GM19452 (cell line): Measurements from ENCODE around the gene CSAG1.
"Not testable (repeated sequence)": the region's sequence is repeated elsewhere in the genome, so short reads cannot be mapped to it uniquely, and the experiment has no call there.

Experiments
- ATAC-seq: cut with Tn5 transposase; IDR thresholded peaks from one replicate; pipeline ENCODE4 v1.9.1; 2021; ENCODE audit not compliant: unreplicated experiment

CSAG1 gene, protein sequence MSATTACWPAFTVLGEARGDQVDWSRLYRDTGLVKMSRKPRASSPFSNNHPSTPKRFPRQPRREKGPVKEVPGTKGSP

DNA sequence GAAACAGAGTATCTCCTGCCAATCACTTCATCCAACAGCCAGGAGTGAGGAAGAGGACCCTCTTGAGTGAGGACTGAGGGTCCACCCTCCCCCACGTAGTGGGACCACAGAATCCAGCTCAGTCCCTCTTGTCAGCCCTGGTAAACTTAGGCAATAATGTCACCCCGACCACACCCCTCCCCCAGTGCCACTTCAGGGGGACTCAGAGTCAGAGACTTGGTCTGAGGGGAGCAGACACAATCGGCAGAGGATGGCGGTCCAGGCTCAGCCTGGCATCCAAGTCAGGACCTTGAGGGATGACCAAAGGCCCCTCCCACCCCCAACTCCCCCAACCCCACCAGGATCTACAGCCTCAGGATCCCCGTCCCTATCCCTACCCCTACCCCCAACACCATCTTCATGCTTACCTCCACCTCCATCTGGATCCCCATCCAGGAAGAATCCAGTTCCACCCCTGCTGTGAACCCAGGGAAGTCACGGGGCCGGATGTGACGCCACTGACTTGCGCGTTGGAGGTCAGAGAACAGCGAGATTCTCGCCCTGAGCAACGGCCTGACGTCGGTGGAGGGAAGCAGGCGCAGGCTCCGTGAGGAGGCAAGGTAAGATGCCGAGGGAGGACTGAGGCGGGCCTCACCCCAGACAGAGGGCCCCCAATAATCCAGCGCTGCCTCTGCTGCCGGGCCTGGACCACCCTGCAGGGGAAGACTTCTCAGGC is at the start of gene CSAG1, which contains the start of gene MAGEA12:
Gene CSAG1, minus strand, starts transcription at position 461 of the 715 bp plus-strand sequence. CDS start 1,261 bp downstream, outside the sequence.
Gene MAGEA12, plus strand, starts transcription at position 497 of the 715 bp plus-strand sequence. CDS start 2,405 bp downstream, outside the sequence.
- no peak for ATAC-seq

DNA sequence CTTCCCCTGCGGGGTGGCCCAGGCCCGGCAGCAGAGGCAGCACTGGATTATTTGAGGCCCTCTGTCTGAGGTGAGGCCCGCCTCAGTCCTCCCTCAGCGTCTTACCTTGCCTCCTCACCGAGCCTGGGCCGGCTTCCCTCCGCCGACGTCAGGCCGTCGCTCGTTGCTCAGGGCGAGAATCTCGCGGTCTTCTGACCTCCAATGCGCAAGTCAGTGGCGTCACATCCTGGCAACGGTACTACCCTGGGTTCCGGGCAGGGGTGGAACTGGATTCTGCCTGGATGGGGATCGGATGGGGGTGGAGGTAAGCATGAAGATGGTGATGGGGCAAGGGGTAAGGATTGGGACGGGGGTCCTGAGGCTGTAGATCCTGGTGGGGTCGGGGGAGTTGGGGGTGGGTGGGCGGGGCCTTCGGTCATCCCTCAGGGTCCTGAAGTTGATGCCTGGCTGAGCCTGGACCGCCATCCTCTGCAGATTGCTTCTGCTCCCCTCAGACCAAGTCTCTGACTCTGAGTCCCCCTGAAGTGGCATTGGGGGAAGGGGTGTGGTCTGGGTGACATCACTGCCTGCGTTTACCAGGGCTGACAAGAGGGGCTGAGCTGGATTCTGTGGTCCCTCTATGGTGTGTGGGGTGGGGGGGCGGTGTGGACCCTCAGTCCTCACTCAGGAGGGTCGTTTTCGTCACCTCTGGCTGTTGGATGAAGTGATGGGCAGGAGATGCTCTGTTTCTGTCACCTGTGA is 36.2 kb upstream of the CSAG1 start, which contains the start of gene MAGEA6:
Gene MAGEA6, minus strand, starts transcription at position 141 of the 741 bp plus-strand sequence. CDS start 2,039 bp downstream, outside the sequence.
- ATAC-seq = not testable (repeated sequence)

DNA sequence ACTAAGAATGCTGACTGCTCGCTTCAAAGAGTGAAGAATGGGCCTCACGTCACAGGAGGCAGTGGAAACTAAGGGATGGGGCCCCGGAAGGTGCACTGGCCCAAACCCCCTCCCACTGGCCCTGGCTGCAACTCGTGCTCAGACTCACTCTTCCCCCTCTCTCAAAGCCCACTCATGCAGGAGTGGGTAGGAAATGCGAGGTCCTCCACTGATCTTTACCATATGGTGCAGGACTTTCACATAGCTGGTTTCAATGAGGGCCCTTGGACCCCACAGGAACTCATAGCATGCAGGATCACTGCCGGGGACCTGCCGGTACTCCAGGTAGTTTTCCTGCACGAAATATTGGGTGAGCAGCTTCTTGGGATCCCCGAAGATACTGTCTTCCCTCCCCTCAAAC is 33.0 kb upstream of the CSAG1 start:
- ATAC-seq = not testable (repeated sequence)

DNA sequence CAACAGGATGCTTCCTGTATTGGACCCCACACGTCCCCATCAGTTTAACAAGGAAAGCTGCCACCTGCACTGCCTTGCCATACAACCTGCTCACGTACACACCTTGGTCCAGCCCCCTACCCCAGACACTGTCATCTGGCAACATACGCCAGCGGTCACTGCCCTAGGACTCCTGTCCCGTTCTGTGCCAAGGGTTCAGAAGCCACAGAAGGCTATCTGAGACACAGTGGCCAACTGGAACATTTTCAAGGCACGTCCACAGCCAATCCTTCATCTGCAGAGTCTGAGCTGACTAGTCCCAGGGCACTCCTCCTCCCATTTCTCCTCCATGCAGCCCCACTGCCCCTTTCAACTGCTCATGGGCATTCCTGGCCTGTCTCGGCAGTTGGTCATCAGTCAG is 28.1 kb upstream of the CSAG1 start:
- not testable (repeated sequence) for ATAC-seq

DNA sequence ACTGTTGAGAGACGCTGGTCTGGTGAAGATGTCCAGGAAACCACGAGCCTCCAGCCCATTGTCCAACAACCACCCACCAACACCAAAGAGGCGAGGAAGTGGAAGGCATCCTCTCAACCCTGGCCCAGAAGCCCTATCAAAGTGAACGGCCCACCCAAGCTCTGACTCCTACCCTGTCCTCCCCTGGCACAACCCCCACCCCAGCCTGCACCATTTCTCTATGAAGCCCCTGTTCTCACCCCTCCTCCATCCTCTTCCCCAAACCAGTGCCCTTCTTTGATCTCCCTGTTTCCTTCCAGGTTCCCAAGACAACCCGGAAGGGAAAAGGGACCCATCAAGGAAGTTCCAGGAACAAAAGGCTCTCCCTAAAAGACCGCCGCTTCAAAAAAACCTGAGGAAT is 26.0 kb upstream of the CSAG1 start:
- not testable (repeated sequence) for ATAC-seq

DNA sequence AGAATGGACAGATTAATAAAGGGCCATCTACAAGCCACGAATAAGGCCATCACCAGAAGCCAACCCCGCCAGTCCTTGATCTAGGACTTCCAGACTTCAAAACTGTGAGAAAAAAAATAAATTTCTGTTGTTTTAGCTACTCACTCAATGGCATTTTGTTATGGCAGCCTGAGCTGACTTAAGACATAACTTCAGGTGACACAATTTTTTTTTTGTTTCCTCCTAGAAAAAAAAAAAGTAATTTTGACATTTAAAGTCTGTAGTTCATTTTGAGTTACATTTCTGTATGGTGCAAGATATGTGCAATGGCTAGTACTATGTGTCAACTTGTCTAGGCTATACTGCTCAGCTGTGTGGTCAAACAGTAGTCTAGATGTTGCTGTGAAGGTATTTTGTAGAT is 25.4 kb upstream of the CSAG1 start, which contains the start of gene CSAG3:
Gene CSAG3, plus strand, starts transcription at position 301 of the 400 bp plus-strand sequence.
- not testable (repeated sequence) for ATAC-seq

DNA sequence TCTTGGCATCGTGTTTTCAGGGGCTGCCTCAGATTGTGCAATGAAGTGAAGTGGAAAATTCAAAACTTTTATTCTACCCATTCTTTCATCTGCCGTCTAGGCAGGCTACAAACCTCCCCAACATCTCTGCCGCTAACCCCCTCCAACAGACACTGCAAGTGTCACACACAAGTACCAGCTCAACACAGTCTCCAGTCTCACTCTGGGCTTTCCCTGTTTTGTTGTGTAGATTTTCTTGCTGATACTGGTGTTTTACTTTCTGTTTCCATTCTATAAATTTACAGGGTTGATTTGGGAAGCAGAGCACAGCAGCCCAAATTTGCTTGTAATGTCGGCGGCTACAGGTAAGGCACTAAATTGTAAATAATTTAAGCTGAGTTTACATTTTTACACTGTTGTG is 21.4 kb upstream of the CSAG1 start:
- ATAC-seq = not testable (repeated sequence)

DNA sequence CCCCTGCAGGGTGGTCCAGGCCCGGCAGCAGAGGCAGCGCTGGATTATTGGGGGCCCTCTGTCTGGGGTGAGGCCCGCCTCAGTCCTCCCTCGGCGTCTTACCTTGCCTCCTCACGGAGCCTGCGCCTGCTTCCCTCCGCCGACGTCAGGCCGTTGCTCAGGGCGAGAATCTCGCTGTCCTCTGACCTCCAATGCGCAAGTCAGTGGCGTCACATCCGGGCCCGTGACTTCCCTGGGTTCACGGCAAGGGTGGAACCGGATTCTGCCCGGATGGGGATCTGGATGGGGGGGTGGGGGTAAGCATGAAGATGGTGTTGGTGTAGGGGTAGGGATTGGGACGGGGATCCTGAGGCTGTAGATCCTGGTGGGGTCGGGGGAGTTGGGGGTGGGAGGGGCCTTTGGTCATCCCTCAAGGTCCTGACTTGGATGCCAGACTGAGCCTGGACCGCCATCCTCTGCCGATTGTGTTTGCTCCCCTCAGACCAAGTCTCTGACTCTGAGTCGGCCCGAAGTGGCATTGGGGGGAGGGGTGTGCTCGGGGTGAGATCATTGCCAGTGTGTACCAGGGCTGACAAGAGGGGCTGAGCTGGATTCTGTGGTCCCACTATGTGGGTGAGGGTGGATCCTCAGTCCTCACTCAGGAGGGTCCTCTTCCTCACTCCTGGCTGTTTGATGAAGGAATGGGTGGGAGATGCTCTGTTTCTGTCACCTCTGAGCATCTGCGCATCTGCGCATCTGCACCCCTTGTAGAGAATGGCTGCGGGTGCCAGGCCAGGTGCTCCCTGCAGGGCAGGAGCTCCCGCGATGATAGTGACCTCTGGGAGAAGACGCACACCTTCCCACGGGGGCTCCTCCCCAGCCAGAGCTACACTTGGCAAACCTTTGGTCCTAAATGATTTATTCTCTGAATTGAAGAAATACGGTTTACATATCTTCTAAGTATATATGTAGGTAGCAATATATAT is 20.4 kb upstream of the CSAG1 start, which contains the start of gene MAGEA2:
Gene MAGEA2, minus strand, starts transcription at position 157 of the 965 bp plus-strand sequence. CDS start 2,479 bp downstream, outside the sequence.
- not testable (repeated sequence) for ATAC-seq

DNA sequence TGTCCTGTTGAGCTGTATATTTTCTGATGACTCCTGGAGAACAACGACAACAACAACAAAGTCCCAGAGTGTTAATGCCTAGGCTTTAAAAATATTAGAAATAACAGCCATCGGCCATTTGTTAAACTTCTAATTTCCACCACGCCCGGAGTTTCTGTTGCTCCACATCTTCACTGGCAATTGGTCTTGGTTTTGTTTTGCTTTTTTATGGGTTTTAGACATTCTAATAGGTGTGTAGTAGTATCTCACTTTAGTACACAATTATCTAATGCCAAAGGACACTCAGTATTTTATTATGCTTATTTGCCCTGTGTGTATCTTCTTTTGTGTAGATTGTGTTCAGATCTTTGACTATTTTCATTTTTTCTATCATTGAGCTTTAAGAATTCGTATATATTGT is 5.0 kb upstream of the CSAG1 start:
- ATAC-seq = no peak

DNA sequence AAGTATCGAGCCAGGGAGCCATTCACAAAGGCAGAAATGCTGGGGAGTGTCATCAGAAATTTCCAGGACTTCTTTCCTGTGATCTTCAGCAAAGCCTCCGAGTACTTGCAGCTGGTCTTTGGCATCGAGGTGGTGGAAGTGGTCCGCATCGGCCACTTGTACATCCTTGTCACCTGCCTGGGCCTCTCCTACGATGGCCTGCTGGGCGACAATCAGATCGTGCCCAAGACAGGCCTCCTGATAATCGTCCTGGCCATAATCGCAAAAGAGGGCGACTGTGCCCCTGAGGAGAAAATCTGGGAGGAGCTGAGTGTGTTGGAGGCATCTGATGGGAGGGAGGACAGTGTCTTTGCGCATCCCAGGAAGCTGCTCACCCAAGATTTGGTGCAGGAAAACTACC is 3.0 kb upstream of the CSAG1 start:
- ATAC-seq = not testable (repeated sequence)

DNA sequence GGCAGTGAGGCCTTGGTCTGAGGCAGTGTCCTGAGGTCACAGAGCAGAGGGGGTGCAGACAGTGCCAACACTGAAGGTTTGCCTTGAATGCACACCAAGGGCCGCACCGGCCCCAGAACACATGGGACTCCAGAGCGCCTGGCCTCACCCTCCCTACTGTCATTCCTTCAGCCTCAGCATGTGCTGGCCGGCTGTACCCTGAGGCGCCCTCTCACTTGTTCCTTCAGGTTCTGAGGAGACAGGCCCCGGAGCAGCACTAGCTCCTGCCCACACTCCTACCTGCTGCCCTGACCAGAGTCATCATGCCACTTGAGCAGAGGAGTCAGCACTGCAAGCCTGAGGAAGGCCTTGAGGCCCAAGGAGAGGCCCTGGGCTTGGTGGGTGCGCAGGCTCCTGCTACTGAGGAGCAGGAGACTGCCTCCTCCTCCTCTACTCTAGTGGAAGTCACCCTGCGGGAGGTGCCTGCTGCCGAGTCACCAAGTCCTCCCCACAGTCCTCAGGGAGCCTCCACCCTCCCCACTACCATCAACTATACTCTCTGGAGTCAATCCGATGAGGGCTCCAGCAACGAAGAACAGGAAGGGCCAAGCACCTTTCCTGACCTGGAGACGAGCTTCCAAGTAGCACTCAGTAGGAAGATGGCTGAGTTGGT is 2.5 kb upstream of the CSAG1 start:
- ATAC-seq = no peak

DNA sequence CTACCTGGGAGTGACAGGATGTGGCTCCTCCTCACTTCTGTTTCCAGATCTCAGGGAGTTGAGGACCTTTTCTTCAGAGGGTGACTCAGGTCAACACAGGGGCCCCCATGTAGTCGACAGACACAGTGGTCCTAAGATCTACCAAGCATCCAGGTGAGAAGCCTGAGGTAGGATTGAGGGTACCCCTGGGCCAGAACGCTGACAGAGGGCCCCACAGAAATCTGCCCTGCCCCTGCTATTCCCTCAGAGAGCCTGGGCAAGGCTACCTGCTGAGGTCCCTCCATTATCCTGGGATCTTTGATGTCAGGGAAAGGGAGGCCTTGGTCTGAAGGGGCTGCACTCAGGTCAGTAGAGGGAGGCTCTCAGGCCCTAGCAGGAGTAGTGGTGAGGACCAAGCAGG is 1.6 kb upstream of the CSAG1 start:
- no peak for ATAC-seq

DNA sequence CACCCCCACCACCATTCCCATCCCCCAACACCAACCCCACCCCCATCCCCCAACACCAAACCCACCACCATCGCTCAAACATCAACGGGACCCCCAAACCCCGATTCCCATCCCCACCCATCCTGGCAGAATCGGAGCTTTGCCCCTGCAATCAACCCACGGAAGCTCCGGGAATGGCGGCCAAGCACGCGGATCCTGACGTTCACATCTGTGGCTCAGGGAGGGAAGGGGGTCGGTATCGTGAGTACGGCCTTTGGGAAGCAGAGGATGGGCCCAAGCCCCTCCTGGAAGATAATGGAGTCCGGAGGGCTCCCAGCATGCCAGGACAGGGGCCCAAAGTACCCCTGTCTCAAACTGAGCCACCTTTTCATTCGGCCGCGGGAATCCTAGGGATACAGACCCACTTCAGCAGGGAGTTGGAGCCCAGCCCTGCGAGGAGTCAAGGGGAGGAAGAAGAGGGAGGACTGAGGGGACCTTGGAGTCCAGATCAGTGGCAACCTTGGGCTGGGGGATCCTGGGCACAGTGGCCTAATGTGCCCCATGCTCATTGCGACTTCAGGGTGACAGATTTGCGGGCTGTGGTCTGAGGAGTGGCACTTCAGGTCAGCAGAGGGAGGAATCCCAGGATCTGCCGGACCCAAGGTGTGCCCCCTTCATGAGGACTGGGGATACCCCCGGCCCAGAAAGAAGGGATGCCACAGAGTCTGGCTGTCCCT is 780 bp upstream of the CSAG1 start:
- not testable (repeated sequence) for ATAC-seq

DNA sequence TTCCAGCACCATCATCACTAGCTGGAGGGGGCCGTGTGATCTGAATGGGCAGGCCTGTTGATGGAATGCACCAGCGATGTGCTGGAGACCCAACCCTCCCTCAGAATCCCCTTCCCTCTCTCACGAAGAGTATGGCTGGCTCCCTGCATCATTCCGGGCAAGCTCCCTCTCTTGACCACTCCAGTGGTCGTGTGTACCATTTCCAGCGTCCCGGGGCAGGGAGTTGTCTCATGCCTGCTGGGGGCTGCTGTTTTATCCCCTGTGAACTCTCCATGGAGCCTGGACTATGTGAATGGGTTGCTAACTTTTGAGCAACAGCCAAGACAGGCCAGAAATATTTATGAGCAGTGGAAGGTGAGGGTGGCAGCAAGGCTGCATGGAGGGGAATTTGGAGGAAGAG is 8.1 kb downstream of the CSAG1 start:
- no peak for ATAC-seq

DNA sequence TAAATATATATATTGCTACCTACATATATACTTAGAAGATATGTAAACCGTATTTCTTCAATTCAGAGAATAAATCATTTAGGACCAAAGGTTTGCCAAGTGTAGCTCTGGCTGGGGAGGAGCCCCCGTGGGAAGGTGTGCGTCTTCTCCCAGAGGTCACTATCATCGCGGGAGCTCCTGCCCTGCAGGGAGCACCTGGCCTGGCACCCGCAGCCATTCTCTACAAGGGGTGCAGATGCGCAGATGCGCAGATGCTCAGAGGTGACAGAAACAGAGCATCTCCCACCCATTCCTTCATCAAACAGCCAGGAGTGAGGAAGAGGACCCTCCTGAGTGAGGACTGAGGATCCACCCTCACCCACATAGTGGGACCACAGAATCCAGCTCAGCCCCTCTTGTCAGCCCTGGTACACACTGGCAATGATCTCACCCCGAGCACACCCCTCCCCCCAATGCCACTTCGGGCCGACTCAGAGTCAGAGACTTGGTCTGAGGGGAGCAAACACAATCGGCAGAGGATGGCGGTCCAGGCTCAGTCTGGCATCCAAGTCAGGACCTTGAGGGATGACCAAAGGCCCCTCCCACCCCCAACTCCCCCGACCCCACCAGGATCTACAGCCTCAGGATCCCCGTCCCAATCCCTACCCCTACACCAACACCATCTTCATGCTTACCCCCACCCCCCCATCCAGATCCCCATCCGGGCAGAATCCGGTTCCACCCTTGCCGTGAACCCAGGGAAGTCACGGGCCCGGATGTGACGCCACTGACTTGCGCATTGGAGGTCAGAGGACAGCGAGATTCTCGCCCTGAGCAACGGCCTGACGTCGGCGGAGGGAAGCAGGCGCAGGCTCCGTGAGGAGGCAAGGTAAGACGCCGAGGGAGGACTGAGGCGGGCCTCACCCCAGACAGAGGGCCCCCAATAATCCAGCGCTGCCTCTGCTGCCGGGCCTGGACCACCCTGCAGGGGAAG is 19.4 kb downstream of the CSAG1 start, which contains the start of gene MAGEA2B:
Gene MAGEA2B, plus strand, starts transcription at position 814 of the 973 bp plus-strand sequence. CDS start 2,479 bp downstream, outside the sequence.
- not testable (repeated sequence) for ATAC-seq

DNA sequence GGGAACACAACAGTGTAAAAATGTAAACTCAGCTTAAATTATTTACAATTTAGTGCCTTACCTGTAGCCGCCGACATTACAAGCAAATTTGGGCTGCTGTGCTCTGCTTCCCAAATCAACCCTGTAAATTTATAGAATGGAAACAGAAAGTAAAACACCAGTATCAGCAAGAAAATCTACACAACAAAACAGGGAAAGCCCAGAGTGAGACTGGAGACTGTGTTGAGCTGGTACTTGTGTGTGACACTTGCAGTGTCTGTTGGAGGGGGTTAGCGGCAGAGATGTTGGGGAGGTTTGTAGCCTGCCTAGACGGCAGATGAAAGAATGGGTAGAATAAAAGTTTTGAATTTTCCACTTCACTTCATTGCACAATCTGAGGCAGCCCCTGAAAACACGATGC is 20.3 kb downstream of the CSAG1 start:
- not testable (repeated sequence) for ATAC-seq

DNA sequence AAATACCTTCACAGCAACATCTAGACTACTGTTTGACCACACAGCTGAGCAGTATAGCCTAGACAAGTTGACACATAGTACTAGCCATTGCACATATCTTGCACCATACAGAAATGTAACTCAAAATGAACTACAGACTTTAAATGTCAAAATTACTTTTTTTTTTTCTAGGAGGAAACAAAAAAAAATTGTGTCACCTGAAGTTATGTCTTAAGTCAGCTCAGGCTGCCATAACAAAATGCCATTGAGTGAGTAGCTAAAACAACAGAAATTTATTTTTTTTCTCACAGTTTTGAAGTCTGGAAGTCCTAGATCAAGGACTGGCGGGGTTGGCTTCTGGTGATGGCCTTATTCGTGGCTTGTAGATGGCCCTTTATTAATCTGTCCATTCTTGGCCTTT is 24.3 kb downstream of the CSAG1 start, which contains the start of gene CSAG2:
Gene CSAG2, minus strand, starts transcription at position 101 of the 400 bp plus-strand sequence. CDS start 161 bp downstream, outside the sequence.
- not testable (repeated sequence) for ATAC-seq

DNA sequence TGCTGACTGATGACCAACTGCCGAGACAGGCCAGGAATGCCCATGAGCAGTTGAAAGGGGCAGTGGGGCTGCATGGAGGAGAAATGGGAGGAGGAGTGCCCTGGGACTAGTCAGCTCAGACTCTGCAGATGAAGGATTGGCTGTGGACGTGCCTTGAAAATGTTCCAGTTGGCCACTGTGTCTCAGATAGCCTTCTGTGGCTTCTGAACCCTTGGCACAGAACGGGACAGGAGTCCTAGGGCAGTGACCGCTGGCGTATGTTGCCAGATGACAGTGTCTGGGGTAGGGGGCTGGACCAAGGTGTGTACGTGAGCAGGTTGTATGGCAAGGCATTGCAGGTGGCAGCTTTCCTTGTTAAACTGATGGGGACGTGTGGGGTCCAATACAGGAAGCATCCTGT is 27.0 kb downstream of the CSAG1 start:
- ATAC-seq = not testable (repeated sequence)
